WERI-Rb-1 (cell line): ENCODE data around the gene LCLAT1.

Source experiments
- DNase-seq: peaks from one replicate; pipeline ENCODE4 v3.0.0-alpha.2; 2020
- H3K27ac ChIP-seq: fragments of 250-450 bp; sonication (Bioruptor Pico); 2 replicates; pipeline ENCODE4 v1.5.1; 2020; ENCODE audit warnings: mild to moderate bottlenecking, moderate library complexity
- H3K27me3 ChIP-seq: fragments of 250-450 bp; sonication (Bioruptor Pico); 2 replicates; pipeline ENCODE4 v1.5.1; 2021; ENCODE audit warnings: mild to moderate bottlenecking, low read depth, moderate library complexity; ENCODE audit not compliant: insufficient read depth, severe bottlenecking
- H3K36me3 ChIP-seq: fragments of 250-450 bp; sonication (Bioruptor Pico); 2 replicates; pipeline ENCODE4 v1.5.1; 2020; ENCODE audit warnings: mild to moderate bottlenecking, moderate library complexity
- H3K4me3 ChIP-seq: 2 replicates; pipeline ENCODE4 v1.5.1; 2011; ENCODE audit warnings: low read depth, mild to moderate bottlenecking, control low read depth, low read length
- H3K9me3 ChIP-seq: fragments of 250-450 bp; sonication (Bioruptor Pico); 2 replicates; pipeline ENCODE4 v1.5.1; 2021; ENCODE audit warnings: mild to moderate bottlenecking, moderate library complexity; ENCODE audit not compliant: severe bottlenecking
- TF ChIP-seq, protein P1 (sequence below): IDR thresholded peaks from 2 replicates; pipeline ENCODE4 v1.5.1; 2011; ENCODE audit warnings: low read depth, mild to moderate bottlenecking, control low read depth, inconsistent platforms, low read length

LCLAT1 gene

DNA sequence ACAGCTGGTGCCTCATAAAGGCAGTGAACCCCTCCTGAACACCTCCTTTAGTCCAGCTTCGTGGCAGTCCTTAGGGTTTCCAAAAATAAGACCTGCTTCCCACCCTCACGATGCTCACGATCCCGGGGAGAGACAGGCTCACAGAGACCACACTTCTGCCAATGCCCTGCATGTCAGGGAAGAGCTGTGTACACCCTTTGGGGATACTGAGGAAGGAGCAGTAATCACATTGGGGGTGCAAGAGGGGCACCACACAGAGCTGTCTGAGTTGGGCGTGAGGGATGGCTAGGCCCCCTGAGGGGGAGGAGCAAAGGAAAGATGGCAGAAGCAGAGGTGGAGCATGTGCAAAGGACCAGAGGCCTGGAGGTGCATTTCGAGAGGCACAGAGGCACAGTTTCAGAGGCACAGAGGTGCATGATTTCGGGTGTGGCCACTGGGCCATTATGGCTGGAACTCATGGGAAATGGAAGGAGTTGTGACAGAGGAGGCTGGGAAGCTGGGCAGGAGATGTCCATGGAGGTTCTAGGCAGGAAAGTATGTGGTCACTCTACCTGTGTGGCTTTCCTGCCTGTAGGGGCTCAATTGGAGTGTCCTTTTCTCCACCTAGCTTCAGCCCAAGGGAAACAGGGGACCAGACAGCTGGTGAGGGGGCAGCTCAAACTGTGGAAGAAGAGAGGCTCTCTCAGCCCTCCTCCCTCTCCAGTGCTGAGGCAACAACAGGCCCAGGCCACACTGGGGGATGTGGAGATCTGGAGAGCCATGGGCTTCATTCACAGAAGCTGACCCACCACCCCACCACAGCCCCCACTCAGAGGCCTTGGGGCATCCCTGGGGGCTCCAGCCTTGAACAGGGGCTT, 244.3 kb downstream of the LCLAT1 start:
- TF ChIP-seq, protein P1, sequence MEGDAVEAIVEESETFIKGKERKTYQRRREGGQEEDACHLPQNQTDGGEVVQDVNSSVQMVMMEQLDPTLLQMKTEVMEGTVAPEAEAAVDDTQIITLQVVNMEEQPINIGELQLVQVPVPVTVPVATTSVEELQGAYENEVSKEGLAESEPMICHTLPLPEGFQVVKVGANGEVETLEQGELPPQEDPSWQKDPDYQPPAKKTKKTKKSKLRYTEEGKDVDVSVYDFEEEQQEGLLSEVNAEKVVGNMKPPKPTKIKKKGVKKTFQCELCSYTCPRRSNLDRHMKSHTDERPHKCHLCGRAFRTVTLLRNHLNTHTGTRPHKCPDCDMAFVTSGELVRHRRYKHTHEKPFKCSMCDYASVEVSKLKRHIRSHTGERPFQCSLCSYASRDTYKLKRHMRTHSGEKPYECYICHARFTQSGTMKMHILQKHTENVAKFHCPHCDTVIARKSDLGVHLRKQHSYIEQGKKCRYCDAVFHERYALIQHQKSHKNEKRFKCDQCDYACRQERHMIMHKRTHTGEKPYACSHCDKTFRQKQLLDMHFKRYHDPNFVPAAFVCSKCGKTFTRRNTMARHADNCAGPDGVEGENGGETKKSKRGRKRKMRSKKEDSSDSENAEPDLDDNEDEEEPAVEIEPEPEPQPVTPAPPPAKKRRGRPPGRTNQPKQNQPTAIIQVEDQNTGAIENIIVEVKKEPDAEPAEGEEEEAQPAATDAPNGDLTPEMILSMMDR, result no peak
- Histone ChIP-seq H3K27ac (no peak overlapping the region), H3K9me3 (no peaks in the 10 kb centered on the region), H3K27me3 (no peaks in the 10 kb centered on the region), H3K4me3 (no peak overlapping the region), H3K36me3 (no peaks in the 10 kb centered on the region)
- no peak for DNase-seq

DNA sequence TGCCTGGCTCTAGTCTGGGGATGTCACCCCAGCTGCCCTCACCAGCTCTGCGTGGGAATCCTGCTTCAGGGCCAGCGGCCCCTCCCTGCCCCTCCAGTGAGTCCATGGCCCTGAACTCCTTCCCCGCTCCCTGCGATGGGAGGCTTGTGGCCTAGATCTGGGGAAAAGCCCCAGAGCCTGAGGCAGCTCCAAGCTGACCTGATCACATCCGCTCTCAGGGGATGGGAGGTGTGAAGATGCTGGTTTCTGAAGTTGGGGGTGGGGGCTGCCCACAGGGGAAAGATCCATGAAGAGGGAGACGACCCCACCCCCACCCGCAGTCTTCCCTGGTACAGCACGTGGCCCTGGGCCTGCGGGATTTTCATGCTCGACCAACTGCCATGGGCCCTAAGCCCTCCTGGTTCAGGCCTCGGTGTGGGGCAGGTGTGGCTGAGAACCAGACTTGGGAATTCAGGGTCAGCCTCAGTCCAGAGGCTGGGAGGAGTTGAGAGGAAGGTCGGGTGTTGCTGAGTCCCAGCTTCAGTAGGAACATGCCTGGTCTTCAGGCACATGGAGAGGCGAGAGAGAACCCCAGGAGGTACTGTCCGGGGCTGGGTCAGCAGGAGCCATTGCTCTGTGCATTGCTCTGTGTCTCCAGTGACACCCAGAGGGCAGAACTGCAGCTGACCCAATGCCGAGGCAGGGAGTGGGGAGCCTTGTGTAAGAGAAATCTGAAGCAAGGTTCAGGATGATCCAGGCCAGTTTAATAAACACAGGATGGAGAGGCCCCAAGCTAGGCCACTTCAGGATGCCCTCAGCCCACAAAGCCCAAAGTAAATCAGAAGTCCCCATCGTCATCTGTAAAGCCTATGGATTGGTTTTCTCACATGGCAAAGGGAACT, 245.1 kb downstream of the LCLAT1 start:
- Histone ChIP-seq H3K36me3 (no peaks in the 10 kb centered on the region), H3K27me3 (no peaks in the 10 kb centered on the region), H3K4me3 (no peak overlapping the region), H3K27ac (peak overlapping the region; percentile 10; the same call in 1 of the 2 replicates), H3K9me3 (no peaks in the 10 kb centered on the region)
- DNase-seq, result peak; percentile 78
- TF ChIP-seq, protein P1, result peak; percentile 87

DNA sequence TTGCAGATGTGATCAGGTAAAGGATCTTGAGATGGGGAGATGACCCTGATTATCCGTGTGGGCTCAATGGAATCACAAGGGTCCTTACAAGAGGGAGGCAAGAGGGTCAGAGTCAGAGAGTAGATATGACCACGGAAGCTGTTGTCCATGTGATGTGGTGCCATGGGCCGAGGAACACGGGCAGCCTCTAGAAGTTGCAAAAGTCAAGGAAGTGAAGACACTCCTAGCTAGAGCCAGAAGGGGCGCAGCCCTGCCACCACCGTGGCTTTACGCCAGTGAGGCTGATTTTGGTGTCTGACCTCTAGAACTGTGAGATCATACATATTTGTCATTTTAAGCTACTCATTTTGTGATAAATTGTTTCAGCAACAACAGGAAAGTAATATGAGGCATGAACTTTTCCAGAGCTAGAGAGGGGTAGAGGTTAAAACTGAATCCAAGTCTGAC, 245.8 kb downstream of the LCLAT1 start:
- H3K4me3 ChIP-seq, result no peak overlapping the region
- no peak overlapping the region for H3K27ac ChIP-seq
- no peaks in the 10 kb centered on the region for H3K36me3 ChIP-seq
- no peaks in the 10 kb centered on the region for H3K27me3 ChIP-seq
- TF ChIP-seq, protein P1, result no peak
- no peaks in the 10 kb centered on the region for H3K9me3 ChIP-seq
- no peak for DNase-seq
